B cell (primary cell): Measurements from ENCODE around the gene ADAM12. TPM values are rescaled to one million over a fixed set of nuclear protein-coding genes. Genes with fewer than 3 reads are reported as not detected.

Experiments used
- ATAC-seq: fragments of 200-7000 bp; cut with Tn5 transposase; one replicate; pipeline ENCODE4 v1.10.0; 2021; ENCODE audit warnings: low read depth, mild to moderate bottlenecking, moderate number of reproducible peaks, moderate library complexity
- CTCF ChIA-PET: fragments of 350-600 bp; sonication (Branson Sonifier 250); formaldehyde crosslinking; loops from one replicate; lab custom pipeline; 2021; ENCODE audit warnings: antibody characterized with exemption, inconsistent platforms; lab: Charles Lee
- POLR2A ChIA-PET: fragments of 350-600 bp; sonication (Branson Sonifier 250); formaldehyde crosslinking; loops from one replicate; lab custom pipeline; 2021; ENCODE audit warnings: antibody characterized with exemption; lab: Charles Lee
- DNase-seq: peaks from one replicate; pipeline ENCODE4 v3.0.0; 2013
- H2AFZ ChIP-seq: 2 replicates; pipeline ENCODE4 v1.6.1; 2012; ENCODE audit warnings: mild to moderate bottlenecking, low read depth, low read length; ENCODE audit not compliant: insufficient read depth, poor library complexity, severe bottlenecking
- H3K27ac ChIP-seq, 2 donors: 1 replicate in 1 of 2; 2 replicates in 1 of 2; pipeline ENCODE4 v1.5.1; 2012 to 2013; ENCODE audit warnings: low read length in 2 of 2, mild to moderate bottlenecking in 2 of 2, moderate library complexity in 1 of 2
- H3K27me3 ChIP-seq, 4 experiments: fragments of 200-600 bp in 1 of 4; sonication (generic) in 1 of 4; replicated peaks in 1 of 4; 1 replicate in 2 of 4; 2 replicates in 2 of 4; pipeline versions ENCODE4 v1.6.1 to v1.7.0; 2013 to 2016; ENCODE audit warnings: low read length in 3 of 4, mild to moderate bottlenecking in 2 of 4, mixed read lengths in 1 of 4, moderate library complexity in 1 of 4; ENCODE audit not compliant: insufficient read depth in 4 of 4, control insufficient read depth in 3 of 4; ENCODE audit errors: control extremely low read depth in 1 of 4
- H3K36me3 ChIP-seq, 2 experiments: replicated peaks in 1 of 2; 1 replicate in 1 of 2; 2 replicates in 1 of 2; pipeline versions ENCODE4 v1.6.1 to v1.7.1; 2013; ENCODE audit warnings: low read length in 1 of 2; ENCODE audit not compliant: insufficient read depth in 2 of 2, control insufficient read depth in 1 of 2; ENCODE audit errors: control extremely low read depth in 1 of 2, extremely low read depth in 1 of 2
- H3K4me1 ChIP-seq, 2 donors: fragments of 200-600 bp in 1 of 2; sonication (generic) in 1 of 2; 1 replicate in 1 of 2; 2 replicates in 1 of 2; pipeline versions ENCODE4 v1.5.1 to v1.6.1; 2013 to 2017; ENCODE audit warnings: low read length in 2 of 2; ENCODE audit not compliant: control insufficient read depth in 2 of 2, insufficient read depth in 2 of 2
- H3K4me2 ChIP-seq: replicated peaks from 2 replicates; pipeline ENCODE3; 2012; ENCODE audit warnings: mild to moderate bottlenecking, low read depth, low read length; ENCODE audit not compliant: poor library complexity, severe bottlenecking
- H3K4me3 ChIP-seq, 5 experiments: fragments of 200-600 bp in 1 of 5; sonication (generic) in 1 of 5; 1 replicate in 3 of 5; 2 replicates in 2 of 5; pipeline versions ENCODE4 v1.5.1 to v1.7.0; 2011 to 2016; ENCODE audit warnings: low read length in 4 of 5, mild to moderate bottlenecking in 4 of 5, low read depth in 2 of 5, control low read depth in 1 of 5, moderate library complexity in 1 of 5; ENCODE audit not compliant: insufficient read depth in 1 of 5; ENCODE audit errors: control extremely low read depth in 1 of 5, extremely low read depth in 1 of 5
- H3K79me2 ChIP-seq: fragments of 200-600 bp; sonication (generic); one replicate; pipeline ENCODE4 v1.6.0; 2016; ENCODE audit warnings: low read length; ENCODE audit not compliant: control insufficient read depth, insufficient read depth
- H3K9ac ChIP-seq: fragments of 200-600 bp; sonication (generic); 2 replicates; pipeline ENCODE4 v1.6.1; 2017; ENCODE audit warnings: mild to moderate bottlenecking, low read length, moderate library complexity
- H3K9me3 ChIP-seq, 3 donors: one replicate each; pipeline versions ENCODE4 v1.6.1 to v1.7.1; 2013; ENCODE audit warnings: low read length in 2 of 3; ENCODE audit not compliant: control insufficient read depth in 2 of 3, insufficient read depth in 1 of 3; ENCODE audit errors: control extremely low read depth in 1 of 3
- H4K20me1 ChIP-seq: 2 replicates; pipeline ENCODE4 v1.6.0; 2012; ENCODE audit warnings: mild to moderate bottlenecking, low read length; ENCODE audit not compliant: insufficient read depth, control insufficient read depth, poor library complexity, severe bottlenecking
- H3K27ac Mint-ChIP-seq: one replicate; pipeline ENCODE4 v1.8.0; 2021; ENCODE audit warnings: mixed read lengths
- H3K27me3 Mint-ChIP-seq: one replicate; pipeline ENCODE4 v1.8.0; 2021; ENCODE audit warnings: mixed read lengths
- H3K4me1 Mint-ChIP-seq: one replicate; pipeline ENCODE4 v1.8.0; 2021; ENCODE audit warnings: mixed read lengths
- H3K4me3 Mint-ChIP-seq: one replicate; pipeline ENCODE4 v1.8.0; 2021; ENCODE audit warnings: mixed read lengths
- H3K9me3 Mint-ChIP-seq: one replicate; pipeline ENCODE4 v1.8.0; 2022; ENCODE audit warnings: mixed read lengths; ENCODE audit not compliant: insufficient read depth
- EZH2 ChIP-seq: IDR thresholded peaks from 2 replicates; pipeline ENCODE4 v1.6.1; 2012; ENCODE audit warnings: borderline replicate concordance, low read depth, mild to moderate bottlenecking, moderate library complexity, low read length; ENCODE audit not compliant: insufficient read depth, poor library complexity, severe bottlenecking
- WGBS: methylation state at CpG from one replicate; pipeline ENCODE4 v1.1.5; 2013; ENCODE audit warnings: missing lambda C conversion rate; ENCODE audit not compliant: insufficient coverage; 5-methylcytosine and 5-hydroxymethylcytosine counted together
- intact Hi-C: fragments of 100-400 bp; cut with micrococcal nuclease; formaldehyde crosslinking; loops from one replicate; pipeline ENCODE4 v1.10.0; 2022
- polyA plus RNA-seq: library from polyadenylated mRNA; depleted of rRNA; stranded (reverse); fragments of >200 nt; gene quantifications from 2 replicates; pipeline ENCODE4 v1.2.3, GENCODE V29; 2012
- total RNA-seq, 2 donors: library from RNA; stranded (reverse); fragments of 120-200 nt in 1 of 2; gene quantifications; 1 replicate in 1 of 2; 2 replicates in 1 of 2; pipeline versions ENCODE4 v1.2.3 to v1.2.4, GENCODE V29; 2013 to 2022
- TF ChIP-seq, protein P1 (sequence below): fragments of 200-600 bp; IDR thresholded peaks from one replicate; pipeline ENCODE4 v1.8.0; 2022; ENCODE audit warnings: antibody characterized with exemption, mild to moderate bottlenecking

ADAM12 gene
- total and polyA plus RNA-seq, 2 donors (not counting 1 experiment from before 2014, with no cell fraction given) = 0.01 to 0.22 TPM

DNA sequence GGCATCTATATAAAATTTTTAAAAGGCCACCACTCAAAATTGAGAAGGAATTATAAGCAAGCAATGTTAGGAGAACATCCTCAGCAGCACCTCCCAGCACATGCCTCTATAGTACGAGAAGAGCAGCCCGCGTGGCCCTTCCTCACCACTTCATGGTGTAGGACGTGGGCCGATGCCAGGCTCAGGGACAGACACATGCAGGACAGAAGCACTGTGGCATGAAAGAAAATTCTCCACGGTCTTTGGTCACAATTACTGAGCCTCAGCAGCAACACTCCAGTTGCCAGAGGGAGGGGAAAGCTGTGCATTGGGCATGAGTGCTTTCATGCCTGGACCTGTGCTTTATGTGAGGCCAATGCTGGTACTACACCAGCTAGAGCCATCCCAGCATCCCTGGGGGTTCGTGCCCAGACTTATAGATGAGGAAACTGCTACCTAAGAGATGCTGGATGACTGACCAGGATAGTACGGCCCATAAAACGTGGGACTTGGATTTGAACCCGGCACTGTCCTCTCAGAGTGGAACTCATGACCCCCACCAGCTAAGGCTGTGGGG lies 164.7 kb downstream of the ADAM12 start:
- H3K4me3 ChIP-seq = no peak overlapping the region
- Mint-ChIP-seq H3K27ac (no peak overlapping the region), H3K27me3 (no peaks in the 10 kb centered on the region), H3K4me3 (no peak overlapping the region), H3K9me3 (no peaks in the 10 kb centered on the region), H3K4me1 (no peaks in the 10 kb centered on the region)
- CTCF ChIA-PET = no interaction called here
- no peaks in the 10 kb centered on the region for H3K79me2 ChIP-seq
- TF ChIP-seq, protein P1, sequence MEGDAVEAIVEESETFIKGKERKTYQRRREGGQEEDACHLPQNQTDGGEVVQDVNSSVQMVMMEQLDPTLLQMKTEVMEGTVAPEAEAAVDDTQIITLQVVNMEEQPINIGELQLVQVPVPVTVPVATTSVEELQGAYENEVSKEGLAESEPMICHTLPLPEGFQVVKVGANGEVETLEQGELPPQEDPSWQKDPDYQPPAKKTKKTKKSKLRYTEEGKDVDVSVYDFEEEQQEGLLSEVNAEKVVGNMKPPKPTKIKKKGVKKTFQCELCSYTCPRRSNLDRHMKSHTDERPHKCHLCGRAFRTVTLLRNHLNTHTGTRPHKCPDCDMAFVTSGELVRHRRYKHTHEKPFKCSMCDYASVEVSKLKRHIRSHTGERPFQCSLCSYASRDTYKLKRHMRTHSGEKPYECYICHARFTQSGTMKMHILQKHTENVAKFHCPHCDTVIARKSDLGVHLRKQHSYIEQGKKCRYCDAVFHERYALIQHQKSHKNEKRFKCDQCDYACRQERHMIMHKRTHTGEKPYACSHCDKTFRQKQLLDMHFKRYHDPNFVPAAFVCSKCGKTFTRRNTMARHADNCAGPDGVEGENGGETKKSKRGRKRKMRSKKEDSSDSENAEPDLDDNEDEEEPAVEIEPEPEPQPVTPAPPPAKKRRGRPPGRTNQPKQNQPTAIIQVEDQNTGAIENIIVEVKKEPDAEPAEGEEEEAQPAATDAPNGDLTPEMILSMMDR = no peak
- TF ChIP-seq EZH2 = no peak
- 86% methylated on average over 7 of the region's 10 CpGs for WGBS
- H2AFZ ChIP-seq = no peak overlapping the region
- no peaks in the 10 kb centered on the region for H3K36me3 ChIP-seq
- no peaks in the 10 kb centered on the region for H3K27me3 ChIP-seq
- no peak overlapping the region for H3K27ac ChIP-seq
- H3K4me2 ChIP-seq = no peak overlapping the region
- H4K20me1 ChIP-seq = no peaks in the 10 kb centered on the region
- no peak overlapping the region for H3K9ac ChIP-seq
- DNase-seq = no peak
- H3K4me1 ChIP-seq = no peaks in the 10 kb centered on the region
- POLR2A ChIA-PET = no interaction called here
- ATAC-seq = no peak
- intact Hi-C loops = no loop called here
- H3K9me3 ChIP-seq = no peaks in the 10 kb centered on the region

DNA sequence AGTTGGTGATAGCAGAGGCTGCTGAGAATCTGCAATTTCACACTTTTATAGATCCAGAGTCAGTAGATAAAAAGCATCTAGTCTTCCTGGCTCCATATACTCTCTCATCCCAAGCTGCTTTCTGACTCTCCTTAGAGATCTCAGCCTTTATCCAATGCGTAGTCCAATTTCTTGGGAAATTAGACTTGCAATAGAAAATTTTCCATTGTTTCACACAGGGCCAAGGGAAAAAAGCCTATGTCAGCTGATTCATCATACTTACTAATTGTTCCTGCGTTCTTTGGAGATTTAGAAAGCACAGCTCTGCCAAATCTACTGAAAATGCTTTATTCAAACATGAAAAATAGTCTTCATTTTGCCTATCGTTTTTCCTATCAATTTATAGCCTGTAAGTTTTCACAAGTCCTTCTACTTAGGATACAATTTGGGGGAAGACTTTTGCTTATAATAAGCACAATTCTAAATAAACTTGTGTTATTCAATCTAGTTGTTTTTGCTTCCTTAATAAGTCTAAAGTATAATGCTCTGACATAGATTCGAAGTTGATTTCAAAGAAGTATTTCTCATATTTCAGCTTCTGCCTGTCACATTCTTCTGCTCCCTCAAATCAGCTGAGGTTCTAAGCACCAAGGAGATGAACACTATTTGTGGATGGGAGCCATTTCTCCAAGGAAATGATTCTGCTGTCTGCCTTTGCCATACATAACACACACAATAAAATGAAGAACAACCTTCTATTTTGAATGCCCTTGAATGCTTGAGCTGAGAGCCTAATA lies 165.4 kb downstream of the ADAM12 start:
- intact Hi-C loops = no loop called here
- no peaks in the 10 kb centered on the region for H3K4me1 Mint-ChIP-seq
- H3K9me3 Mint-ChIP-seq = no peaks in the 10 kb centered on the region
- no peak overlapping the region for H3K9ac ChIP-seq
- no peaks in the 10 kb centered on the region for H4K20me1 ChIP-seq
- ChIA-PET POLR2A (no interaction called here), CTCF (no interaction called here)
- no peaks in the 10 kb centered on the region for H3K27me3 ChIP-seq
- no peak overlapping the region for H3K27ac ChIP-seq
- no peaks in the 10 kb centered on the region for H3K9me3 ChIP-seq
- TF ChIP-seq, protein P1 = no peak
- no peak for TF ChIP-seq EZH2
- no peaks in the 10 kb centered on the region for H3K27me3 Mint-ChIP-seq
- no peak for ATAC-seq
- no peaks in the 10 kb centered on the region for H3K36me3 ChIP-seq
- WGBS = no CpG with 5 or more reads among the region's 4 CpGs
- H3K4me2 ChIP-seq = no peak overlapping the region
- no peaks in the 10 kb centered on the region for H3K4me1 ChIP-seq
- DNase-seq = no peak
- no peak overlapping the region for H3K4me3 Mint-ChIP-seq
- no peak overlapping the region for H3K27ac Mint-ChIP-seq
- no peaks in the 10 kb centered on the region for H3K79me2 ChIP-seq
- H3K4me3 ChIP-seq = no peak overlapping the region
- no peak overlapping the region for H2AFZ ChIP-seq
